GM06990 (cell line): Measurements from ENCODE around the gene NLRP5.
"Not testable (repeated sequence)": the region's sequence is repeated elsewhere in the genome, so short reads cannot be mapped to it uniquely, and the experiment has no call there.

Experiments used
- DNase-seq: peaks from one replicate; pipeline ENCODE4 v3.0.0-alpha.2; 2011; ENCODE audit not compliant: insufficient read length; ENCODE audit errors: extremely low read depth
- H3K27me3 ChIP-seq: replicated peaks from 2 replicates; pipeline ENCODE4 v1.6.0; 2011; ENCODE audit warnings: low read length; ENCODE audit not compliant: control insufficient read depth, insufficient read depth
- H3K36me3 ChIP-seq: 2 replicates; pipeline ENCODE4 v1.5.1; 2011; ENCODE audit warnings: low read length; ENCODE audit not compliant: control insufficient read depth, insufficient read depth
- H3K4me3 ChIP-seq: replicated peaks from 2 replicates; pipeline ENCODE4 v1.5.1; 2011; ENCODE audit warnings: low read depth, mild to moderate bottlenecking, control low read depth, low read length
- TF ChIP-seq, protein P1 (sequence below): IDR thresholded peaks from 2 replicates; pipeline ENCODE4 v1.5.1; 2011; ENCODE audit warnings: low read length, control low read depth, mild to moderate bottlenecking, inconsistent platforms; ENCODE audit not compliant: insufficient read depth, poor library complexity, severe bottlenecking

The NLRP5 gene

GRCh38 chr19:55990831-55991230 lies 4.3 kb downstream of the NLRP5 start:
- H3K27me3 ChIP-seq = no peaks in the 10 kb centered on the region
- H3K36me3 ChIP-seq = no peaks in the 10 kb centered on the region
- TF ChIP-seq, protein P1, sequence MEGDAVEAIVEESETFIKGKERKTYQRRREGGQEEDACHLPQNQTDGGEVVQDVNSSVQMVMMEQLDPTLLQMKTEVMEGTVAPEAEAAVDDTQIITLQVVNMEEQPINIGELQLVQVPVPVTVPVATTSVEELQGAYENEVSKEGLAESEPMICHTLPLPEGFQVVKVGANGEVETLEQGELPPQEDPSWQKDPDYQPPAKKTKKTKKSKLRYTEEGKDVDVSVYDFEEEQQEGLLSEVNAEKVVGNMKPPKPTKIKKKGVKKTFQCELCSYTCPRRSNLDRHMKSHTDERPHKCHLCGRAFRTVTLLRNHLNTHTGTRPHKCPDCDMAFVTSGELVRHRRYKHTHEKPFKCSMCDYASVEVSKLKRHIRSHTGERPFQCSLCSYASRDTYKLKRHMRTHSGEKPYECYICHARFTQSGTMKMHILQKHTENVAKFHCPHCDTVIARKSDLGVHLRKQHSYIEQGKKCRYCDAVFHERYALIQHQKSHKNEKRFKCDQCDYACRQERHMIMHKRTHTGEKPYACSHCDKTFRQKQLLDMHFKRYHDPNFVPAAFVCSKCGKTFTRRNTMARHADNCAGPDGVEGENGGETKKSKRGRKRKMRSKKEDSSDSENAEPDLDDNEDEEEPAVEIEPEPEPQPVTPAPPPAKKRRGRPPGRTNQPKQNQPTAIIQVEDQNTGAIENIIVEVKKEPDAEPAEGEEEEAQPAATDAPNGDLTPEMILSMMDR = no peak
- H3K4me3 ChIP-seq = no peak overlapping the region
- no peak for DNase-seq

- no peak for DNase-seq
- Histone ChIP-seq H3K27me3 (no peaks in the 10 kb centered on the region), H3K4me3 (no peak overlapping the region), H3K36me3 (no peaks in the 10 kb centered on the region)
- TF ChIP-seq, protein P1 = no peak
Observed at GRCh38 chr19:55993492-55993891, 6.9 kb downstream of the NLRP5 start.

DNA sequence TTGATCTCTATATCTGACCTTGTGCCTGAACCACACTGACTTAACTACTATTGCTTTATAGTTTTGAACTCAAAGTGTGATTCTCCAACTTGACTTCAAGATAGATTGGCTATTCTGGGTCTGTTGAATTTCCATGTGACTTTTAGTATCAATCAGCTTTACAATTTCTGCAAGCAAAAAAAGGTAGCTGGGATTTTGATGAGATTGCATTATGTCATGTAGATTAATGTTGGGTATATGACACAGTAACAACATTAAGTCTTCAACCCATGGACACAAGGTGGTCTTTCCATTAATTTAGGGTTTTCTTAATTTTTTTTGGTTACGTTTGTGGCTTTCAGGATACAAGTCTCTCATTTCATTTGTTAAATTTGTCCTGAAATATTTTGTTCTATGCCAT lies 28.2 kb downstream of the NLRP5 start:
- TF ChIP-seq, protein P1 = no peak
- no peak overlapping the region for H3K4me3 ChIP-seq
- no peaks in the 10 kb centered on the region for H3K27me3 ChIP-seq
- no peaks in the 10 kb centered on the region for H3K36me3 ChIP-seq
- no peak for DNase-seq

DNA sequence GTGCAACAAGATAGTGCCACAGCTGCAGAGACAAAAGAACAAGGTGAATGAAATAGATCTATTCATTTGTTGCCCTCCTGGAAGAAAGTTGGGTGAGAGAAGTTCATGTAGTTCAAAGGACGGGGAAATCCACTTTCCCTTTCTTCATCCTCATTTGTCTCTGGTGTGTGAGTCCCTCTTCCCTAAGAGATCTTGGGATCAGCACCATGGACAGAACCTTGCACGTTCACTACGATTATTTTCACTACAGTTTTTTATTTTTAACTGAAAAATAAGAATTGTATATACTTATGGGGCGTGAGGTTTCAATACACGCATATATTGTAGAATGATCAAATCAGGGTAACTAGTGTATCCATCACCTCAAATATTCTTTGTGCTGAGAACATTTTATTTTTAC lies 29.2 kb downstream of the NLRP5 start:
- Histone ChIP-seq H3K36me3 (no peaks in the 10 kb centered on the region), H3K27me3 (no peaks in the 10 kb centered on the region), H3K4me3 (no peak overlapping the region)
- no peak for DNase-seq
- TF ChIP-seq, protein P1 = no peak

DNA sequence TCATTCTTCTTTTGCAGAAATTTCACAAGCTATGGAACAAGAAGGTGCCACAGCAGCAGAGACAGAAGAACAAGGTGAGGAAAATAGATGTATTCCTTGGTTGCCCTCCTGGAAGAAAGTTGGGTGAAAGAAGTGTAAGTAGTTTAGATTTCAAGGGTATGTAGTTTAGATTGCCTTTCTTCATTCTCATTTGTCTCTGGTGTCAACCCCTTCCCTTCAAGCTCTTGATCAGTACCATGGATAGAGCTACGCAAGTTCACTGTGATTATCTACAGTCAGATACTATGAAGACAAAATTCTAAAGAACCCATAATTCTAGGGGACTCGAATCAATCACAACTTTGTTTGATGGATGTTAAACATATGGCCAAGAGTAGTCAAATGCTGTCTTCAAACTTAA lies 32.8 kb downstream of the NLRP5 start:
- not testable (repeated sequence) for H3K27me3 ChIP-seq, DNase-seq, H3K4me3 ChIP-seq, H3K36me3 ChIP-seq

- not testable (repeated sequence) for H3K27me3 ChIP-seq, H3K4me3 ChIP-seq
Observed at GRCh38 chr19:56020355-56020975, 33.9 kb downstream of the NLRP5 start.

DNA sequence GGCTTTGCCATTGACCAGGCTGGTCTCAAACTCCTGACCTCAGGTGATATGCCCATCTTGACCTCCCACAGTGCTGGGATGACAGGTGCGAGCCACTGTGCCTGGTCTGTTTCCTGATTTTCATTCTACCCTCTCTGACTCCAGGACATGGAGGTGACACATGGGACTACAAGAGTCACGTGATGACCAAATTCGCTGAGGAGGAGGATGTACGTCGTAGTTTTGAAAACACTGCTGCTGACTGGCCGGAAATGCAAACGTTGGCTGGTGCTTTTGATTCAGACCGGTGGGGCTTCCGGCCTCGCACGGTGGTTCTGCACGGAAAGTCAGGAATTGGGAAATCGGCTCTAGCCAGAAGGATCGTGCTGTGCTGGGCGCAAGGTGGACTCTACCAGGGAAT lies 40.2 kb downstream of the NLRP5 start:
- Histone ChIP-seq H3K4me3 (no peak overlapping the region), H3K27me3 (no peaks in the 10 kb centered on the region), H3K36me3 (no peaks in the 10 kb centered on the region)
- TF ChIP-seq, protein P1 = no peak
- no peak for DNase-seq

More at GRCh38 chr19:56020355-56020975, 33.9 kb downstream of the NLRP5 start:
- not testable (repeated sequence) for H3K36me3 ChIP-seq, DNase-seq
